Stimulated activated CD4-positive, alpha-beta T cell treated with anti-CD3 and anti-CD28 coated beads, Interleukin-1b, Interleukin-23, amount 100 ng/mL, for 24 hours (primary cell): Measurements from ENCODE around the gene QRICH2.
A peak's percentile ranks its signal among the peaks of the same experiment; 100 is the strongest.
"Not testable (repeated sequence)": the region's sequence is repeated elsewhere in the genome, so short reads cannot be mapped to it uniquely, and the experiment has no call there.

Experiments
- DNase-seq, 4 experiments: peaks; one replicate each; pipeline ENCODE4 v3.0.0-alpha.2; 2020; ENCODE audit warnings: low read depth in 4 of 4, low spot score in 1 of 4

Gene QRICH2

DNA sequence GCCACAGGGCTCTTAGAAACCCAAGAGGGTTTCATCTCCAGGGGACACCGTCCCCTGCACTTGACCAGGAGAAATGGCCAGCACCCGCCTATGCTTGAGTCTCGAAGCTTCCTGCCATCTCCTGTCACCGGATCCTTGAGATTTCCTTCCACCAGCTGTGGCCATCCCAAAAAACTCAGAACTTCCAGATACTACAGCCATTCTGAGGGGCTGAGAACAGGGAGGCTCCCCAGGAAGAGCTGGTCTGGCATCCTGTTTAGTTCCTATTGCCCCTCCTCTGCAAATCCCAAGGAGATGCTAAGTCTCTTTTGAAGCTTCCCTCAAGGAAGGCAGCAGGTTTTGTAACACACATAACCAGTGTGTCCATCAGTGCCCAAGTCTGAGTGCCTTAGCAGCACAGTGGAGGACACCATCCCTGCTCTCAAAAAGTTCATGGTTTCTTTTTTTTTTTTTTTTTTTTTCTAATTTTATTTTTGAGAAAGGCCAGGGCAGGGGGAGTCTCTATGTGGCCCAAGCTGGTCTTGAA is 41.0 kb downstream of the QRICH2 start:
- no peak for DNase-seq

DNA sequence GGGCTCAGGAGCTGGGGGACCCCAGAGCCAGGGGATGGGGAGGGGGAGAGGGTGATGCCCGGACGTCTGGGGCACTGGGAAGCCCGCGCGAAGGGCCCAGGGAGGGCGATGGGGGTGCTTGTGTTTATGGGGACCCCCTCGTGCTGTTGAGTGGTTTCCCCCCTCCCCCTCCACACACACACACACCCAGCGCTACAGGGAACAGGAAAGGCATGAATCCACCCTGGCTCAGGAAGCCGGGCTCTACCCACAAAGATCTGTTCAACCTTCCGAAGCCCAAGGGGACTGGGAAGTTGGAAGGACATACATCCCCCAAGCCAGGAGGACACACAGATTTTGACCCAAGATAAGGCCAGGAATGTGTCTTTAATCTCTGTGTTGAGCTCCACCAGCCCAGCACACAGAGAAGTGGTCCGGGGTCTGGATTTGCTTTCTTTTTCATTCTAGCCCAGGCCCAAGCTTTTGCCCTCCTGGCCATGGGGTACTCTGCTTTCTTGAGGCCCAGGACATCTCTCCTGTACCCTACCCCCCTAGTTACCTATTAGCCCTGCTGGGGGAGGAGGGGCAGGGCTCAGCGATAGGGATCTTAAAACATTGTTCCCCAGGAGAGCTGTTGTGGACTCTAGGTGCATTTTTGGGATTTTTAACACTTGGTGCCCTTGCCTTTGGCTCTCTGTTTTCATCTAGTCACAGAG is 41.7 kb downstream of the QRICH2 start:
- no peak for DNase-seq

DNA sequence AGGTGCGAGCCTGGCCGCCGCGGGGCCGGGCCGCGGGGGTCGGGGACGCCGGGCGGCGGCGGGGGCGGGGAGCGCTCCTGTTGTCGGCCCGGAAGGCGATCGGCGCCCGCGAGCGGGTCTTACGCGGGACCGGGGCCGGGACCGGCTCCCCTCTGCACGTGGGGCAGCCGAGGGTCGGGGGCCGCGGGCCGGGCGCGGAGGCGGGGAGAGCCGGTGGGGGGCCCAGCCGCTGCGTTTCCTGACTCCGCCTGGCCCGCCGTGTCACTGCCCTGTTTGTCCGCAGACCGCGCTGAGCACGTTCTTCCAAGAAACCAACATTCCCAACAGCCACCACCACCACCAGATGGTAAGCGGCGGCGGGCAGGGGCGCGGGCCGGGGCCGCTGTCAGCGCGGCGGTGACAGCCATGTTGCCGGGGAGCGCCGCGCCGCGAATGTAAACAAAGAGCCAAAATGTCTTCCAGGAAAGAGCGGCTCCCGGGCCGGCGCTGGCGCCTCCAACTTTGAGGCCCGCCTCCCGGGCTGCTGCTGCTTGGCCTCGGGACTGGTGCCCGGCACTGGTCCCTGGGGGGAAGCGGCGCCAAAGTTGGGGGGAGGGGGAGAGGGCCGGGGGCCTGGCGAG is 42.3 kb downstream of the QRICH2 start:
- no peak for DNase-seq

DNA sequence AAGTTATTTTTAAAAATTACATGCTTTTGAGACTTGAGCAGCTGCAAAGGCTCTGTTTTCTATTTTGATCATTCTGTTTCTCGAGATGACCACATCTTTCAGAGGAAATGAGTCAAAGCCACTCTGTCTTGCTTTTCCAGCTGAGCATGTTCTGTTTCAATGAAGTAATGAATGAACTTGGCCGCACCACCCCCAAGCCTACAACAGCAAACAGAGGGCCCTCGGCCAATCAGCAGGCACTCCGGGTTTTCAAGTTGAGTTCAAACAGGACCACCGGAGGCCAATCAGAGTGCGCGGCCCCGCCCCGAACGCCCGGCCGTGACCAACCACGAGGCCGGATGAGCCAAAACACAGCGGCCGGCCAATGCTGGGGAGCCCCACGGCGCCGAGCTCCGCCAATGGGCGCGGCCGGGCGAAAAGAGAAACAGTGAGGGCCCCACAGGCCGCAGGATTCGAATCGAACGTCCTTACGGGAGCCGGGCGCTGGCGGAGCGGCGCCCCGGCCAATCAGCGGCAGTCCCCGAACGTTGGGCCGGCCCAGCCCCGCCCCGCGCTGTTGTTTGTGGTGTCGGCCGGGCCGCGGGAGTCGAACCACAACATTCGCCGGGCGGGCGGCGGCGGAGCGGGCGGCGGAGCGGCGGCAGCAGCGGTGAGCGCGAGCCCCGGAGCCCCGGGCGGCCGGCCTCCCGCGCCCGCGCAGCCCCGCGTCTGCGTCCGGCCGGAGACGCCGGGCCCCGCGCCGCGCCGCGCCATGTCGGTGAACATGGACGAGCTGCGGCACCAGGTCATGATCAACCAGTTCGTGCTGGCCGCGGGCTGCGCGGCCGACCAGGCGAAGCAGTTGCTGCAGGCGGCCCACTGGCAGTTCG is 43.1 kb downstream of the QRICH2 start, which contains the start of gene UBALD2:
UBALD2 (plus strand) TSS at position 594 of the 869 bp plus-strand sequence; CDS start at position 752, 158 bp downstream.
- DNase-seq, result peak; percentile 93 to 98 (median 96)

DNA sequence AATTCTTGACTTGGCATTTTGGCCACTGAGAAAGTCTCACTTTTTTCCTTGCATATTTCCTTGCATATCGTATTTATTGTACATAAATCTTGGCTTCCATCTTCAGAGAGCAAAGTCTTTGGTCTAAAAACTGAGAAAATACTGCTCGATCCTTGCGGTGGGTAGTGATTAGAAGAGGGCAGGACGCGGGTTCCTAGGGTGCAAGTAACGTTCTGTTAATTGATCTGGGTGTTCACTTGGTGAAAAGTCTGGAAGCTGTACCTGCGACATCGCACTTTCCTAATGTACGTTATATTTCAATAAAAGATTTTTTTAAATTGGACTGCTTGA is 43.7 kb downstream of the QRICH2 start:
- no peak for DNase-seq

DNA sequence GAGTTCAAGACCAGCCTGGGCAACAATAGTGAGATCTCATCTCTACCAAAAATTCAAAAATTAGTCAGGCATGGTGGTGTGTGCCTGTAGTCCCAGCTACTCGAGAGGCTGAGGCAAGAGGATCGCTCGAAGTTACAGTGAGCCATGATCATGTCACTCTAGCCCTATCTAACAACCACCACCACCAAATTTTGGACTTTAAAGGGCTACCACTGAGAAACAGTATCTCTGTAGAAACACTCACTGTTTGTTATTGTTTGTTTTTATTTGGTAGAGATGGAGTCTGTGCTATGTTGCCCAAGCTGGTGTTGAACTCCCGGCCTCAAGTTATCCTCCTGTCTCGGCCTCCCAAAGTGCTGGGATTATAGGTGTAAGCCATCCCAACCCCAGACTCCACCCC is 44.2 kb downstream of the QRICH2 start:
- no peak for DNase-seq

DNA sequence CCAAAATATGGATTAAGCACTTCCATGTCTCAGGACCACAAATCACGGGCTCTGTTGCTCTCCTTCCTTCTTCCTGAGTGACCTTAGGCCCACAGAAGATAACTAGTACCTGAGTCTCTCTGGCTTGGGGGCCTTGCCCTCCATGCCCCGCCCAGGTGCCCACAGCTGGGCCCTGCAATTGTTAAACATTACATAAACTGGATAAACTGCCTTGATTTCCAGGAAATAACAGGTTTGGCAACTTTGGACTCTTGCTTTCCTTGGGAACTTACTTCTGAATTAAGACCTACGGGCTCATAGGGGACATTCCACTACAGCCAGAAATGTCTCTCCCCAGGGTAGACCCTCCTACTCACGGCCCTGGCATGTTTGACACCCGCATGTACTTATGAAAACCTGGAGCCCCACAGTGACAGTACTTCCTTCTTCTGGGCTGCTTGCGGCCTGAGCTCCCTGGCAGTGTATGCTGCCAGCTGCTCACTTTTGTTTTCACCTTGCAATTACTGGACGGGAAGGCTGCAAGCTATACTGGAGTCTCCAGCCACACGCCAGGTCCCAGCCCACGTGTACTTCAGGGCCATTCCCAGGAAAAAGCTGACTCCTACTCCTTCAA is 45.2 kb downstream of the QRICH2 start:
- DNase-seq, result no peak

DNA sequence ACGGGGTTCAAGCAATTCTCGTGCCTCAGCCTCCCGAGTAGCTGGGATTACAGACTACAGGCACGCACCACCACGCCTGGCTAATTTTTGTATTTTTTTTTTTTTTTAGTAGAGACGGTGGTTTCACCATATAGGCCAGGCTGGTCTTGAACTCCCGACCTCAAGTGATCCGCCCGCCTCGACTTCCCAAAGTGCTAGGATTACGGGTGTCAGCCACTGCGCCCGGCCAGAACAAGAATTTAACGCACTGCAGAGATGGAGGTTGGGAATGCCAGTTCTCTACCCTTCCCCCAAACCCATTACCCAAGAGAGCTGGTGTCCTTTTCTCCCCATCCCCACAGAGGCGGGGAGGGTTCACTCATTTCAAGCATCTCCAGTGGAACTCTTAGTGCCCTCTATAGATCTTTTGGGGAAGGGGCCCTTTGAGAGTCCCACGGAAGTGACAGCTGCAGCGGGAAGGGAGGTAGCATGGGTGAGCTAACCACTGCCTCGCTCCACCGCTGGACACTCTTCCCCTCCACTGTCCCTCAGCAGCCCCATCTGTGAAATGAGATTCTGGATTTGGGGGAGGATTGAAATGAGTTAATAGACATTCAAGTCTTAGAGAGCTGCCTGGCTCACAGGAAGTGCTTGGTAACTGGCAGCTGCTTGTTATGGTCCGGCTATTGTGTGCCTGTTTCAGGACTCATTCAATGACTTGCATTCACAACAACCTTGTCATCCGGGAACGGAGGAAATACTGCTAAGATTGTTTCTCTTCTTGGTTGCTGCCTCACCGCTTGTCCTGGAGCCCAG is 46.5 kb downstream of the QRICH2 start:
- no peak for DNase-seq

DNA sequence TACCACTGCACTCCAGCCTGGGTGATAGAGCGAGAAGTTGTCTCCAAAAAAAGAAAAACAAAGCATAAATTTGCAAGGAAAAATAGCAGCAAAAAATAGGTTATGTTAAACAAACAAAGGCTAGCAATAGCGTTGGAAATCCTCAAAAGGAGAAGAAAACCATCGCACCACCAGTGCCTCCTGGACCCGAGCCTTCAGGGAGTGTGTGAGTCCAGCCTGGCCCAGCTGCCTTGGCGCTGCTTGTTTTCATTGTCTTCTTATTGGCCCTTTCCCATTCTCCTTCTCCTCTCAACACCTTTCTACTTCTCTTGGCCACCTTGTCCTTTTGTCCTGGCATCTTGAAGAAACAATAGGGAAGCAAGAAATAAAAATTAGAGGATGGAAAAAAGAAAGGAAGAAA is 47.4 kb downstream of the QRICH2 start:
- DNase-seq, result no peak

DNA sequence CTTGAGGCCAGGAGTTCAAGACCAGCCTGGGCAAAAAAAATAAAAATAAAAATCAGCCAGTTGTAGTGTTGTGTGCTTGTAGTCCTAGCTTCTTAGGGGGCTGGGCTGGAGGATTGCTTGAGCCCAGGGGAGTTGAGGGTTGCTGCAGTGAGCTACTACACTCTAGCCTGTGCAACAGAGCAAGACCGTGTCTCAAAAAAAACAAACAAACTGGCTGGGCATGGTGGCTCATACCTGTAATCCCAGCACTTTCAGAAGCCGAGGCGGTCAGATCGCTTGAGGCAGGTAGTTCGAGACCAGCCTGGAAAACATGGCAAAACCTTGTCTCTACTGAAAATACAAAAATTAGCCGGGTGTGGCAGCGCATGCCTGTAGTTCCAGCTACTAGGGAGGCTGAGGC is 47.9 kb downstream of the QRICH2 start:
- no peak for DNase-seq

DNA sequence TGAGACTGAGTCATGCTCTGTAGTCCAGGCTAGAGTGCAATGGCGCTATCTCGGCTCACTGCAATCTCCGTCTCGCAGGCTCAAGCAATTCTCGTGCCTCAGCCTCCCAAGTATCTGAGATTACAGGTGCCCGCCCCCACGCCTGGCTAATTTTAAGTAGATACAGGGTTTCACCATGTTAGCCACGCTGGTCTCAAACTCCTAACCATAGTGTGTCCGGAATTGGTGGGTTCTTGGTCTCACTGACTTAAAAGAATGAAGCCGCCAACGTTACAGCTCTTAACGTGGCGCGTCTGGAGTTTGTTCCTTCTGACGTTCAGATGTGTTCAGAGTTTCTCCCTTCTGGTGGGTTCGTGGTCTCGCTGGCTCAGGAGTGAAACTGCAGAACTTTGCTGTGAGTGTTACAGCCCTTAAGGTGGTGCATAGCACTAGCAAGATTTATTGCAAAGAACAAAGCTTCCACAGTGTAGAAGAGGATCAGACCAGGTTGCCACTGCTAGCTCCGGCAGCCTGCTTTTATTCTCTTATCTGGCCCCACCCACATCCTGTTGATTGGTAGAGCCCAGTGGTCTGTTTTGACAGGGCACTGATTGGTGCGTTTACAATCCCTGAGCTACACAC is 51.5 kb downstream of the QRICH2 start:
- DNase-seq, result not testable (repeated sequence)

DNA sequence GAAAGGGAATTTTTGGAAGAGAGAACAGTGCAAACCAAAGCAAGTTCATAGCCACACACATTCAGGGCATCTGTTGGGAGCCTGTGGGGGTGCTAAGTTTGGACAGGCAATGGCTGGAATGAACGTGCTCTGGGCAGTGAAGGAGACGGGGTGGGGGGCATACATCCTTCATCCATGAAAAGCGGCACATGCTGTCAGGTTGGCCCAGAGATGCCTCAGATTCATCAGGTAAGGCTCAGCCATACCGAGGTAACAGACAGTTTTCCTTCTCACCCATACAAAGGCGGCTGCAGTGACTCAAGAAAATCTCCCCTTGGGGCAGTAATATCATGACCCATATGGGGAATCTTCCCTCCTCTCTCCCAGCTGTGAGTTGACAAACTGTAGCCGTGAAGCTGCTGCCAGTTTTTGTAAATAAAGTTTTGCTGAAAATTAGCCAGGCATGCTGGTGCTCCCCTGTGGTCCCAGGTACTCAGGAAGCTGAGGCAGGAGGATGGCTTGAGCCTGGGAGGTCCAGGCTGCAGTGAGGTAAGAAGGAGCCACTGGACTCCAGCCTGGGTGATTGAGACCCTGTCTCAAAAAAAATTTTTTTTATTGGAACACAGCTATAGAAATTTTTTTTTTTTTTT is 52.2 kb downstream of the QRICH2 start:
- DNase-seq, result no peak

DNA sequence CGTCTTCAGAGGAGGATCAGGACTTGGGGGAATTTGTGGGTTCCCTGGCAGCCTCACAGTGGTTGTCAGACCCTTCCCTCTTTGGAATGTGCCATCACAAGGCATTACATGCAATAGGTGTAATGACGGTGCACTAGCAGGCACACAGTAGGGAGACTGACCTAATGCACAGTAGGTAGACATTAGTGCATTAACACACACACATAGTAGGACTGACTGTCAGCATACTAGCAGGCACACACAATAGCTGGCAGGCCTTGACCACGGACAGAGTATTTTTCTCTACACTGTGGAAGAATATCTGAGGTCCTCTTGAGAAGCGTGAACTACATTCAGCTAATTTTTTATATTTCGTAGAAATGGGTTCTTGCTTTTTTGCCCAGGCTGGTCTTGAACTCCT is 53.8 kb downstream of the QRICH2 start:
- no peak for DNase-seq

DNA sequence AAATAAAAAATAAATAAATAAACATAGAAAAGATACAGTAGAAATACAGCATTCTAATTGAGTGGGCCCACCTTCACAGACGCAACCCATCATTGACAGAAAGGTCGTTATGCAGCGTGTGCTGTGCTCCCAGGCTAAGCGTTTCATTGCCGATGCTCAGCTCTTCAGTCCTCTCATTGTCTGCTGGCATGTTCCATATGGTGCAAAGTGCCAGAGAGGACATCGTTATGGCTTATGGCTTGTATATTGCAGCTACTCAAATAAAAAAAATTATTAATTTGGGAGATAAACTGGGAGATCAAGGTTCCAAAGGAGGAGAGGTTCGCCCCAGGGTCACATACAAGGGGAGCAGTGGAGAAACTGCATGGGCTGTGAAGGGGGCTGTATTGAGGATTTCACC is 54.2 kb downstream of the QRICH2 start:
- no peak for DNase-seq

DNA sequence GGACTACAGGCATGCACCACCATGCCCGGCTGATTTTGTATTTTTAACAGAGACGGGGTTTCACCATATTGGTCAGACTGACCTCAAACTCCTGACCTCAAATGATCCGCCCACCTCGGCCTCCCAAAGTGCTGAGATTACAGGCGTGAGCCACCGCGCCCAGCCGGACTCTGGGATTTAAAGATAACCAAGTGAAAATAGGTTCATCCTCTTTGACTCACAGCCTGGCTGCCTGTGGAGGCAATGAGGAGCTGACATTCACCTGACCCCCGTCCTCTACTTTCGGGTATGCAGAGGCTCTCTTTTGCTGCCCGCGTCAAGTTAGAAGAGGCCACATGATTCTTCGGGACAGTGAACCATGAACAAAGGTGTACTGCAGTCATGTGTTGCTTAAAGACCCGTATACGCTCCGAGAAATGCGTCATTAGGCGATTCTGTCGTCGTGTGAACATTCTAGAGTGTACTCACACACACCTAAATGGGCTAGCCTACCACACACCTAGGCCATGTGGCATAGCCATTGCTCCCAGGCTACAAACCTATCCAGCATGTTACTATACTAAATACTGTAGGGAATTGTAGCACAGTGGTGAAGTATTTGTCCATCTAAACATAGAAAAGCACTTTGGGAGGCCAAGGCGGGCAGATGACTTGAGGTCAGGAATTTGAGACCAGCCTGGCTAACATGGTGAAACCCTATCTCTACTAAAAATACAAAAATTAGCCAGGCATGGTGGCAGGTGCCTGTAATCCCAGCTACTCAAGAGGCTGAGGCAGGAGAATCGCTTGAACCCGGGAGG is 54.9 kb downstream of the QRICH2 start:
- DNase-seq, result not testable (repeated sequence)

DNA sequence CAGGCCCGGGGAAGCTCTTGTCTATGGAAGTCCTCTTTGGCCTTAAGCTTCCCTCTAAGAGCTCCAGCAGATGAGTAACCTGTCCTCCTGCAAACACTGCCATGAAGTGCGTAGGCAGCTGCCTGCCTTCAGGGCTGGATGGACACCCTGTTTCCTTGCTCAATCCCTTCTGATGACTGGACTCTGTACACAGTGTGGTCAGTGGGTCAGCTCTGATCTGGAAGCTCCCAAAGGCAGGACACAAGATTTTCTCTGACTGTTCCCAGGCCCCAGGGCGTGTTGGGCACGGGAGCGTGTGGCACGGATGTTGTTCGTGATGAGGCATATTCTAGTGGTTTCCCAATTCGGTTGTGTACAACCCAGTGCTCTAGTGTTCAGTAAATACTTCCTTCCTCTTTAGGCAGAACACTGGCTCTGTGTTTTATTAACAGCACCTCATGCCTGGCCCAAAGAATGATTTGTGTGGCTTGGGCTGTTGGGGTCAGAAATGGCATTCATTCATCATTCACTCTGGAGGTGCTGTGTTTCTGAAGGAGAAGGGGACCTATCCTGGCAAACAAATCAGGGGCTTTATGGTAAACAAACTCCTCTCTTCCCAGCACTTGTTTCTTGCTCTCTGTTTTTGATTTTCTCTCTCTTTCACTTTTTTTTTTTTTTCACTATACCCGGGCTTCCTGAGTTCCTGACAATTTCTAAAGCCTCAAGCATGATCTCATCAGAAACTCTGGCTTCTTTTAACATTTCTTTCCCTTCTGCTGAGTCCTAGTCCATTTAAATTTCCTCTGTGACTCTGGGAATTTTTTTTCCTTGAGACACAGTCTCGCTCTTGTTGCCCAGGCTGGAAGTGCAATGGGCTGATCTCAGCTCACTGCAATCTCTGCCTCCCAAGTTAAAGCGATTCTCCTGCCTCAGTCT is 55.8 kb downstream of the QRICH2 start:
- no peak for DNase-seq

DNA sequence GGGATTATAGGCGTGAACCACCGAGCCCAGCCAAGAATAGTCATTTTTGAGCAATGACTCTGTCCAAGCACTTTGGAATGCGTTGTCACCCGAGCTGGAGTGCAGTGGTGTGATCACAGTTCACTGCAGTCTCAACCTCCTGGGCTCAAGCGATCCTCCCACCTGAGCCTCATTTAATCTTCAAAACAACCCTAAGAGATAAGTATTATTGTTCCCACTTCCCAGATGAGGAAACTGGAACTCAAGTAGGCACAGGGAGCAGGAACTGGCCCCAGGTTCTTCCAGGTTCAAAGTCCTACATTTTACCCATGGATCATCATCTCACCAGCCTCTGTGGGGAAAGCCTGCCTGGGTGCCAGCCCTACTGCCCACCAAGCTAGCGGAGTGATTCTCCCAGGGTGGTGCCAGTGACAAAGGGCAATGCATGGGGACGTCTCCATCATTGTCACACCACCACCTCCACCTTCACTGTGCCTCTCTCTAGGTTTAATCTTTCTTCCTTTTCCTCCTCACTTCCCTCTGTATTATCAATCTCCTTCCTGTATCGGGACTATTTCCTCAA is 56.5 kb downstream of the QRICH2 start:
- no peak for DNase-seq

DNA sequence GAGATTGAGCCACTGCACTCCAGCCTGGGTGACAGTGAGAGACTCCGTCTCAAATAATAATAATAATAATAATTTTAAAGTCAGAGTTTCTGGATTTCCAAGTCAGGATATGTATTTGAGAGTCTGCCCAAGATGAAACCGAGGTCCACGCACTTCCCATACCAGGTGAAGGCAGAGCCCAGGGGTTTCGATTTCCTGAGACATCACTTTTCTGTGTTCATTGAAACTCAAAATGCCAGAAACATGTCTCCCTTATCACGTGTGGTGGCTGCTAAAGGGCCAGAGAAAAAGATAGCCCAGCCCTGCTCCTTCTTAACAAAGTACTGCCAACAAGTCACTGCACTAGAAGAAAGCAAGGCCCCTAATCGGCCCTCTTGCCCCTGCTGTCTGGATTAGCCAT is 57.9 kb downstream of the QRICH2 start:
- no peak for DNase-seq
